Chondrocyte (in vitro differentiated cells): ENCODE data around the gene TRAF3. TPM values are rescaled to one million over a fixed set of nuclear protein-coding genes. Genes with fewer than 3 reads are reported as not detected.
"Not testable (repeated sequence)": the region's sequence is repeated elsewhere in the genome, so short reads cannot be mapped to it uniquely, and the experiment has no call there.

Experiments
- DNase-seq: peaks from one replicate; pipeline ENCODE4 v3.0.0; 2021; ENCODE audit warnings: mixed read lengths, low spot score
- H3K27ac Mint-ChIP-seq: one replicate; pipeline ENCODE4 v1.8.0; 2021; ENCODE audit warnings: mild to moderate bottlenecking, moderate library complexity, mixed read lengths; ENCODE audit not compliant: unreplicated experiment
- H3K27me3 Mint-ChIP-seq: 2 replicates; pipeline ENCODE4 v1.8.0; 2021; ENCODE audit warnings: low read depth, mixed read lengths
- H3K36me3 Mint-ChIP-seq: 2 replicates; pipeline ENCODE4 v1.8.0; 2021; ENCODE audit warnings: low read depth, mixed read lengths
- H3K4me1 Mint-ChIP-seq: 2 replicates; pipeline ENCODE4 v1.8.0; 2021; ENCODE audit warnings: low read depth, mild to moderate bottlenecking, mixed read lengths
- H3K4me3 Mint-ChIP-seq: one replicate; pipeline ENCODE4 v1.8.0; 2021; ENCODE audit warnings: mild to moderate bottlenecking, moderate library complexity, mixed read lengths; ENCODE audit not compliant: unreplicated experiment
- H3K9me3 Mint-ChIP-seq: 2 replicates; pipeline ENCODE4 v1.8.0; 2021; ENCODE audit warnings: low read depth, mixed read lengths
- total RNA-seq: library from RNA; stranded (reverse); gene quantifications from 3 replicates; pipeline ENCODE4 v1.2.1, GENCODE V29; 2021
- TF ChIP-seq, protein P1 (sequence below): fragments of 200-600 bp; sonication (generic); IDR thresholded peaks from 2 replicates; pipeline ENCODE4 v1.5.0; 2021; ENCODE audit warnings: antibody characterized with exemption, mild to moderate bottlenecking, moderate library complexity

Gene TRAF3
- total RNA-seq, 1 donor from 2014 or later, result 20.1 TPM

DNA sequence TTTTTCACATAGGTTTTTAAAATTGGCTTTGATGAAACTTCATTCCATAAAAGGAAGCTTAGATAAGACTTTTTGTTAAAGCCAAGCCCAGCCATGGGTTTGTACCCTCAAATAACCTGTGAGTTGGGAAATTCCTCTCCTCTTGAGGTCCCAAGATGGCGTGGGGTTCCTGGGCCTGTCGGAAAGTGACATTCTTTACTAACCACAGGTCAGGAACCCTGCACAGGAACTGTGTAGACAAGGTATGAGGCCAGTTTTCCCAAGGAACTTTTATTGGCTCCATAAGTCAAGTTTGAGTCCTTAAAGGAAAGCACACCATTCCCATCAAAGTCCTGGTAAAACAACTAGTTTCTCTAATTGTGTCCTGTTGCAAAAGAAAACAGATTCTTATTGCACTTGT lies 80.2 kb downstream of the TRAF3 start:
- H3K4me1 Mint-ChIP-seq, result peaks cover 15% of the 10 kb centered on the region
- H3K27me3 Mint-ChIP-seq, result no peaks in the 10 kb centered on the region
- DNase-seq, result no peak
- peaks cover 10% of the 10 kb centered on the region for H3K36me3 Mint-ChIP-seq
- H3K4me3 Mint-ChIP-seq, result no peak overlapping the region
- no peak overlapping the region for H3K27ac Mint-ChIP-seq
- TF ChIP-seq, protein P1, sequence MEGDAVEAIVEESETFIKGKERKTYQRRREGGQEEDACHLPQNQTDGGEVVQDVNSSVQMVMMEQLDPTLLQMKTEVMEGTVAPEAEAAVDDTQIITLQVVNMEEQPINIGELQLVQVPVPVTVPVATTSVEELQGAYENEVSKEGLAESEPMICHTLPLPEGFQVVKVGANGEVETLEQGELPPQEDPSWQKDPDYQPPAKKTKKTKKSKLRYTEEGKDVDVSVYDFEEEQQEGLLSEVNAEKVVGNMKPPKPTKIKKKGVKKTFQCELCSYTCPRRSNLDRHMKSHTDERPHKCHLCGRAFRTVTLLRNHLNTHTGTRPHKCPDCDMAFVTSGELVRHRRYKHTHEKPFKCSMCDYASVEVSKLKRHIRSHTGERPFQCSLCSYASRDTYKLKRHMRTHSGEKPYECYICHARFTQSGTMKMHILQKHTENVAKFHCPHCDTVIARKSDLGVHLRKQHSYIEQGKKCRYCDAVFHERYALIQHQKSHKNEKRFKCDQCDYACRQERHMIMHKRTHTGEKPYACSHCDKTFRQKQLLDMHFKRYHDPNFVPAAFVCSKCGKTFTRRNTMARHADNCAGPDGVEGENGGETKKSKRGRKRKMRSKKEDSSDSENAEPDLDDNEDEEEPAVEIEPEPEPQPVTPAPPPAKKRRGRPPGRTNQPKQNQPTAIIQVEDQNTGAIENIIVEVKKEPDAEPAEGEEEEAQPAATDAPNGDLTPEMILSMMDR, result no peak
- H3K9me3 Mint-ChIP-seq, result peaks cover 9% of the 10 kb centered on the region

DNA sequence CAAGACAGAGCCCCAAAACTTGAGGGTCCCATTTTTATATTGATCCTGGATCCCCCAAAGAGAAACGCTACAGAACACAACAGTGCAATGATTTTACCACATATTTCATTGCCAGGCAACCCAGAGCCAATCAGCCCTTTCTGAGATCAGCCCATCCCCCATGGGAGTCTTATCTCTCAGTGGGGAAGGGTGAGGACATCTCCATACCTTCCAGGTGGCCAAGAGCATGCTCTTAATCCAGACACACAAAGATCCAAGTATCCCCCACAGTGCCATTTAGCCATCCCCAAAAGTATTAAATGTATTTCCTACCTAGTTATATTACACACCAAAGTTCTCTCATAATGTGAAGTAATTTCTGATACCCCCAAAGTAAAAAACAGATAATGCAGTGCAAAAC lies 82.7 kb downstream of the TRAF3 start:
- Mint-ChIP-seq H3K9me3 (peaks cover 12% of the 10 kb centered on the region), H3K27ac (no peak overlapping the region), H3K27me3 (no peaks in the 10 kb centered on the region), H3K36me3 (peaks cover 12% of the 10 kb centered on the region), H3K4me1 (peaks cover 15% of the 10 kb centered on the region), H3K4me3 (no peak overlapping the region)
- no peak for DNase-seq
- TF ChIP-seq, protein P1, result no peak

DNA sequence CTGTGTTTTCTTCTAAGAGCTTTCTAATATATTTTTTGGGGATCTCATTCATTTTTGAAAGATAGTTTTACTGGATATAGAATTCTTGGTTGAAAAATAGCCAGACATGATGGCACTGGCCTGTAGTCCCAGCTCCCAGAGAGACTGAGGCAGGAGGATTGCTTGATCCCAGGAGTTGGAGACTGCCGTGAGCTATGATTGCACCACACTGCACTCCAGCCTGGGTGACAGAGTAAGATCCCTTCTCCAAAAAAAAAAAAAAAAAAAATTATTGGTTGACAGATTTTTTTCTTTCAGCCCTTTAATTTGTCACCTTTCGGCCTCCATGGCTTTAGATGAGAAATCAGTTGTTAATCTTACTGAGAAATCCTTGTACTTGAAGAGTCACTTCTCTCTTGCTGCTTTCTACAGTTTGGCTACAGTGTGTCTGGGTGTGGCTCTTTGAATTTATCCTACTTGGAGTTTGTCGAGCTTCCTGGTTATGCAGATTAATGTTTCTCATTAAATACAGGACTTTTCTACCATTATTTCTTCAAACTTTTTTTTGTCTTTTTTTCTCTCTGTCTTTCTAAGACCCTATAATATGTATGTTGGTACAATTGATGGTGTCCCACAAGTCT lies 85.0 kb downstream of the TRAF3 start:
- DNase-seq, result no peak
- H3K4me1 Mint-ChIP-seq, result peaks cover 12% of the 10 kb centered on the region
- TF ChIP-seq, protein P1, result no peak
- H3K9me3 Mint-ChIP-seq, result peaks cover 12% of the 10 kb centered on the region
- H3K4me3 Mint-ChIP-seq, result no peak overlapping the region
- peaks cover 12% of the 10 kb centered on the region for H3K36me3 Mint-ChIP-seq
- H3K27ac Mint-ChIP-seq, result no peak overlapping the region
- H3K27me3 Mint-ChIP-seq, result no peaks in the 10 kb centered on the region

DNA sequence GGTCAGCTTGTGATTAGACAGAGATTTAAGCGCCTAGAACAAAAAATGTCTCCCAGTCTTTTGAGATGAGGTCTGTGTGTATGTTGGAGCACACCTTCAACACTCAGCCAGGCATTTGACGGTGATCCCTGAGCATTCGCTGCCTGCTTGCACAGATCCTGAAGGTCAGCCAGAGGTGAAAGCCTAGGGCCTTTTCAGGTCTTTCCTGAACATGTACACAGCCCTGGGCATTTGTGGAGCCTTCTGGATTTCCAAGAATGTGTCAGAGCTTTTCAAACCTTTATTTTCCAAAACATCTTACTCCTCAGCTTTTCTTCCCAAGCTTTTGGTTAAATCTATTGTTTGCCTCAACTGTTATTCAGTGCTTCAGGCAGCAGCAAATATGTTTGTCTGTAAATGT lies 86.1 kb downstream of the TRAF3 start:
- no peaks in the 10 kb centered on the region for H3K27me3 Mint-ChIP-seq
- TF ChIP-seq, protein P1, result no peak
- H3K9me3 Mint-ChIP-seq, result peaks cover 12% of the 10 kb centered on the region
- no peak overlapping the region for H3K4me3 Mint-ChIP-seq
- peaks cover 7% of the 10 kb centered on the region for H3K4me1 Mint-ChIP-seq
- peaks cover 12% of the 10 kb centered on the region for H3K36me3 Mint-ChIP-seq
- no peak for DNase-seq
- no peak overlapping the region for H3K27ac Mint-ChIP-seq

DNA sequence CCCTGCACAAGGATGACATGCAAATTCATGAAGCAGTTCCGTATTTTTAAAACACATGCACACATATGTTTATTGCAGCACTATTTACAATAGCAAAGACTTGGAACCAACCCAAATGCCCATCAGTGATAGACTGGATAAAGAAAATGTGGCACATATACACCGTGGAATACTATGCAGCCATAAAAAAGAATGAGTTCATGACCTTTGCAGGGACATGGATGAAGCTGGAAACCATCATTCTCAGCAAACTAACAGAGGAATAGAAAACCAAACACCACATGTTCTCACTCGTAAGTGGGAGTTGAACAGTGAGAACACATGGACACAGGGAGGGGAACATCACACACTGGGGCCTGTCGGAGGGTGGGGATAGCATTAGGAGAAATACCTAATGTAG lies 88.7 kb downstream of the TRAF3 start:
- peaks cover 10% of the 10 kb centered on the region for H3K36me3 Mint-ChIP-seq
- H3K27ac Mint-ChIP-seq, H3K4me1 Mint-ChIP-seq, H3K4me3 Mint-ChIP-seq, DNase-seq, H3K27me3 Mint-ChIP-seq: not testable (repeated sequence)
- H3K9me3 Mint-ChIP-seq, result peaks cover 12% of the 10 kb centered on the region
